SK-N-SH treated with all-trans-retinoic acid at 6 μM for 48 hours (cell line): ENCODE measurements around the gene EMC8.

Experiments
- ARNTL ChIP-seq: fragments of 450-650 bp; formaldehyde crosslinking; IDR thresholded peaks from 2 replicates; pipeline ENCODE4 v1.5.0; 2020; ENCODE audit warnings: low read depth, mild to moderate bottlenecking, moderate library complexity, borderline replicate concordance
- CREB5 ChIP-seq: fragments of 250-450 bp; sonication (Bioruptor Pico); IDR thresholded peaks from 2 replicates; pipeline ENCODE4 v1.5.1; 2020; ENCODE audit warnings: low read depth, mild to moderate bottlenecking, moderate library complexity
- RARB ChIP-seq: fragments of 250-450 bp; sonication (Bioruptor Pico); IDR thresholded peaks from 2 replicates; pipeline ENCODE4 v1.8.0; 2021; ENCODE audit warnings: mild to moderate bottlenecking, moderate library complexity
- ZFP3 ChIP-seq: fragments of 250-450 bp; sonication (Bioruptor Pico); IDR thresholded peaks from 2 replicates; pipeline ENCODE4 v1.5.0; 2020; ENCODE audit warnings: mild to moderate bottlenecking, moderate library complexity
- ZNF8 ChIP-seq: fragments of 450-650 bp; formaldehyde crosslinking; IDR thresholded peaks from 2 replicates; pipeline ENCODE4 v1.5.0; 2020; ENCODE audit warnings: mild to moderate bottlenecking, moderate library complexity

- TF ChIP-seq ZFP3 (CRISPR knock-in tag) = no peak
- TF ChIP-seq ARNTL (CRISPR knock-in tag) = no peak
- TF ChIP-seq RARB = no peak
- no peak for TF ChIP-seq CREB5 (CRISPR knock-in tag)
- TF ChIP-seq ZNF8 (CRISPR knock-in tag) = no peak
Measured at GRCh38 chr16:85750827-85751697, 48.3 kb downstream of the EMC8 start, which contains the start of gene C16orf74.
